Measurements from ENCODE around the gene IFITM5. TPM values are rescaled to one million over a fixed set of nuclear protein-coding genes. Genes with fewer than 3 reads are reported as not detected.

Gene IFITM5
- total RNA-seq, result not detected
- polyA plus RNA-seq (ENCODE audit: insufficient read length in 6 of 6), result under 1 TPM in 4 of 6 donors, not detected in 2; 0.18 to 0.91 (median 0.57) TPM
- long read RNA-seq, donor 1, partial matches to known transcripts, result 698 of 721 reads
- long read RNA-seq, donor 1, other reads (novel, unspliced or antisense), result 23 of 721 reads
- long read RNA-seq, donor 2, result 0 reads
- long read RNA-seq, donor 3, partial matches to known transcripts, result 389 of 389 reads
- long read RNA-seq, donor 3, other reads (novel, unspliced or antisense), result 0 of 389 reads
- long read RNA-seq, donor 4, result 0 reads
- long read RNA-seq, donor 5, result 0 reads
- long read RNA-seq, donor 6, partial matches to known transcripts, result 323 of 330 reads
- long read RNA-seq, donor 6, other reads (novel, unspliced or antisense), result 7 of 330 reads
- long read RNA-seq, donor 7, result 0 reads
- long read RNA-seq, donor 8, partial matches to known transcripts, result 491 of 505 reads
- long read RNA-seq, donor 8, other reads (novel, unspliced or antisense), result 14 of 505 reads
- long read RNA-seq, donor 9, result 0 reads
- long read RNA-seq, donor 10, result 0 reads
- long read RNA-seq, donor 11, result 0 reads
- long read RNA-seq, donor 12, result 0 reads

DNA sequence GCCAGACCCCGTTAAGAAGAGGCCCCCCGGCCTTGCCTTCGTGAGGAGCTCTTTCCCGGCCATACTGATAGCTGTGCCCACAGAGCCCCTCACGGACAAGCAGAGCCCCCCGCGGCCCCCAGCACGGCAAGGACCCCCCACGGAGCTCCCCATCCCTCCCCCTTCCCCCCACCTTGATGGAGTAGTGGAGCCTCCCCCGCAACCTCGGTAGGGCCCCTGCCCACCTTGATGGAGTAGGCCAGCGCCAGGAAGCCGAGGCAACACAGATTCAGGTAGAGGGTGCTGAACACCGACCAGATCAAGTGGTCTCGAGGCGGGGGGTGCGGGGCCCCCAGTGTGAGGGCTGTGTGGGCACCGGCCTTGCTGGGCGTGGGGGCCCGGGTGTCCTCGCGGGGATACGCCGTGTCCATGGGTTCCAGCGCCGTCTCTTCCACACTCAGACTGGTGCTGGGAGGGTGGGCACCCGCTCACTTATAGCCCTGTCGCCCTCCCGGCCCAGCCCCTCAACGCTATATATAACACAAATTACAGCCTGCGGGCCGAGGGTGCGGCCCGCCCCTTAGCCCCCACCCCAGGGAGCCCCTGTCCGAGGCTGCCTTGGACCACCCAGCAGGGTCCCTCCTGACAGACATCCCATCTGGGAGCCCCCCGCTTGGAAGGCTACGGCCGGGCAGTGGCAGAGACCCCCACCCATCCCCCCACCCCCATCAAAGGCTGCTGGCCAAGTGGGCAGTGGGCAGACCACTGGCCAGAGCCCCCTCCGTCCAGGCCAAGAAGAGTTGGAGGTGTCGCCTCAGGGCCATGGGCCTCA is at the start of gene IFITM5:
TSS of gene IFITM5 (minus strand) at position 446 of the 811 bp plus-strand sequence. CDS start at position 410, 36 bp downstream.
- ATAC-seq (no peak), DNase-seq (peak in 1 of 4 donors; percentile 60)
- intact Hi-C loops (cut with DNase I), result no loop called here

DNA sequence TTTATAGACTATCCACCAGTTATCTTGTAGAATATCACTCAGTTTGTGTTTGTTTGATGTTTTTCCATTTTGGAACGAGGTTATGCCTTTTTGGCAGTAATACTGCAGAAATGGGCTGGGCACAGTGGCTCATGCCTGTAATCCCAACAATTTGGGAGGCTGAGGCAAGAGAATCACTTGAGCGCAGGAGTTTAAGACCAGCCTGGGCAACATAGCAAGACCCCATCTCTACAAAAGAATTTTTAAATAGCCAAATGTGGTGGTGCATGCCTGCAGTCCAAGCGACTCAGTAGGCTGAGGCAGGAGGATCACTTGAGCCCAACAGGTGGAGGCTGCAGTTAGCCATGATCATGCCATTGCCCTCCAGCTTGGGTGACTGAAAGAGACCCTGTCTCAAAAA is 47.2 kb upstream of the IFITM5 start:
- Histone ChIP-seq H3K27ac (no peak overlapping the region), H3K4me3 (no peak overlapping the region), H3K4me1 (peaks cover 0 to 23% of the 10 kb centered on the region in 2 donors), H3K27me3 (no peaks in the 10 kb centered on the region), H3K9me3 (no peaks in the 10 kb centered on the region), H3K36me3 (no peaks in the 10 kb centered on the region)
- ATAC-seq (no peak), DNase-seq (no peak)
- TF ChIP-seq, protein P1, sequence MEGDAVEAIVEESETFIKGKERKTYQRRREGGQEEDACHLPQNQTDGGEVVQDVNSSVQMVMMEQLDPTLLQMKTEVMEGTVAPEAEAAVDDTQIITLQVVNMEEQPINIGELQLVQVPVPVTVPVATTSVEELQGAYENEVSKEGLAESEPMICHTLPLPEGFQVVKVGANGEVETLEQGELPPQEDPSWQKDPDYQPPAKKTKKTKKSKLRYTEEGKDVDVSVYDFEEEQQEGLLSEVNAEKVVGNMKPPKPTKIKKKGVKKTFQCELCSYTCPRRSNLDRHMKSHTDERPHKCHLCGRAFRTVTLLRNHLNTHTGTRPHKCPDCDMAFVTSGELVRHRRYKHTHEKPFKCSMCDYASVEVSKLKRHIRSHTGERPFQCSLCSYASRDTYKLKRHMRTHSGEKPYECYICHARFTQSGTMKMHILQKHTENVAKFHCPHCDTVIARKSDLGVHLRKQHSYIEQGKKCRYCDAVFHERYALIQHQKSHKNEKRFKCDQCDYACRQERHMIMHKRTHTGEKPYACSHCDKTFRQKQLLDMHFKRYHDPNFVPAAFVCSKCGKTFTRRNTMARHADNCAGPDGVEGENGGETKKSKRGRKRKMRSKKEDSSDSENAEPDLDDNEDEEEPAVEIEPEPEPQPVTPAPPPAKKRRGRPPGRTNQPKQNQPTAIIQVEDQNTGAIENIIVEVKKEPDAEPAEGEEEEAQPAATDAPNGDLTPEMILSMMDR (IDR thresholded peaks at IDR 0.05), result no peak
- intact Hi-C loops (cut with DNase I), result no loop called here

More for the DNA sequence above, at the start of gene IFITM5:
- peaks cover 0 to 17% of the 10 kb centered on the region in 2 donors for H3K4me1 ChIP-seq
- H3K36me3 ChIP-seq, result peaks cover 0 to 15% of the 10 kb centered on the region in 2 donors
- H3K27me3 ChIP-seq, result peaks cover 7 to 55% of the 10 kb centered on the region in 2 donors
- TF ChIP-seq, protein P1 (IDR thresholded peaks at IDR 0.05), result no peak
- no peak within 1 kb of the TSS for H3K4me3 ChIP-seq
- no peak within 1 kb of the TSS for H3K27ac ChIP-seq
- no peaks in the 10 kb centered on the region for H3K9me3 ChIP-seq

DNA sequence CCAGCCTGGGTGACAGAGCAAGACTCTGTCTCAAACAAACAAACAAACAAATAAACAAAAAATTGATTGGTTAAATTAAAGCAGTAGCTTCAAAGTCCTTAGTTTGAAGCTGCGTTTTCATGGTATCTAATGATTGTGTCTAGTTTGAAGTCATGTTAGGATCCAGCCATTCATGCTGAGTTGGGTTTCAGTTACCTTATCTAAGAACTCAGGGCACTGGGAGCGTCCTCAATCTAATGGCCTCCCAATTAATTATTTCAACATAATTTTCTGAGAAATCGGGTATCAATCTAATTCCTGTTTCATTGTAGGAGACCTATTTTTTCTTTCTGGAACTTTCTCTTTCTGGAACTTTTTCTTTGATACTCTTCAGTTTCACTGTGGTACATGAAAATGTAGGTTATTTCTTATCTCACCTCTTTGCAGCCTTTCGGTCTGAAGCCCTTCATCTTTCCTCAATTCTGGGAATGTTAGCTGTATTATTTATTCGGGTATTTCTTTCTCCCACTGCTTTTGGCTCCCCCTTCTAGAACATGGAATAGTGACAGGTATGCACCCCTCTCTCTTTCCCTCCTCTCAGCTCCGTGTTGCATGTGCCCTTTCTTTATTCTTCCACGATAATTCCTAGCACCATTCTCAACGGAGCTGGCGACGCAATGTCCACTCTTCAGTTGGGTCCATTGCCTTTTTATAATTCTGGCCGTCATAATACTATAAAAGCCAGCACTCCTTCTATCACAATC is 45.7 kb upstream of the IFITM5 start:
- DNase-seq (no peak), ATAC-seq (no peak)
- Histone ChIP-seq H3K9me3 (no peaks in the 10 kb centered on the region), H3K4me3 (no peak overlapping the region), H3K27me3 (no peaks in the 10 kb centered on the region), H3K27ac (no peak overlapping the region), H3K36me3 (no peaks in the 10 kb centered on the region), H3K4me1 (peaks cover 0 to 7% of the 10 kb centered on the region in 2 donors)
- TF ChIP-seq, protein P1 (IDR thresholded peaks at IDR 0.05), result no peak
- intact Hi-C loops (cut with DNase I), result no loop called here

DNA sequence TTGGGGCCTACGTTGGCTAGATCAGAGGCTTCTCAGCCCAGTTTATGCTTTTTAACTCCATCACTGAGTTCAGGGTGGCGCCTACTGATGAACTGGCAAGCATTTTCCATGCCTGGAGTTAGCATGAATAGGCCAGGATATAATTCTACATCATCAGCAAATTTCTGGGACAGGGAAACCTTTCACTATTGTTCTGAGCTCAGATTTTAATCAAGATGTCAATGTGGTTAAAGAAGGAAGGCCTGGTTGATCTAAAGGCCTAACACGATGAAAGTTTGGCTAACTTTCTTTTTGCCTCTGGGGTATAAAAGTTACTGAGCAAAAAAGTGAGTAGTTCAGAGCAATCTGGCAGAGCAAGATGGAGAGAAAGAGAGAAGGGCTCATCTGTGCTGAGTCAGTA is 43.0 kb upstream of the IFITM5 start:
- ATAC-seq (no peak), DNase-seq (no peak)
- Histone ChIP-seq H3K4me3 (no peak overlapping the region), H3K4me1 (no peaks in the 10 kb centered on the region), H3K9me3 (no peaks in the 10 kb centered on the region), H3K36me3 (no peaks in the 10 kb centered on the region), H3K27ac (peak overlapping the region in 1 of 2 donors; percentile 23), H3K27me3 (no peaks in the 10 kb centered on the region)
- intact Hi-C loops (cut with DNase I), result no loop called here
- TF ChIP-seq, protein P1 (IDR thresholded peaks at IDR 0.05), result no peak

All from left lung (tissue), 14 donors.